Measurements from ENCODE around the gene SIM2.

The SIM2 gene

GRCh38 chr21:36706482-36706852, 7.6 kb downstream of the SIM2 start:
- TF ChIP-seq POLR2AphosphoS5 (IDR thresholded peaks at IDR 0.05; ENCODE audit: borderline replicate concordance, low read depth, low read length) (no peak), EZH2 (IDR thresholded peaks at IDR 0.05) (no peak), FOXP2 (optimal IDR thresholded peaks at IDR 0.05; ENCODE audit: control extremely low read depth, extremely low read length, insufficient read depth) (no peak)
- Histone ChIP-seq H3K27ac (no peak overlapping the region), H3K36me3 (ENCODE audit: insufficient read depth, low read length) (no peaks in the 10 kb centered on the region), H3K4me3 (no peak overlapping the region), H3K9ac (ENCODE audit: insufficient read length) (no peak overlapping the region), H3K9me3 (ENCODE audit: low read depth, low read length) (no peaks in the 10 kb centered on the region)
- no peak for DNase-seq (ENCODE audit: low read depth, low spot score)

GRCh38 chr21:36706951-36707762, 8.2 kb downstream of the SIM2 start:
- no peak for DNase-seq (ENCODE audit: low read depth, low spot score)

GRCh38 chr21:36707763-36708285, 8.9 kb downstream of the SIM2 start:
- Histone ChIP-seq H3K9me3 (ENCODE audit: low read depth, low read length) (no peaks in the 10 kb centered on the region), H3K4me3 (no peak overlapping the region), H3K27ac (no peak overlapping the region), H3K9ac (ENCODE audit: insufficient read length) (no peak overlapping the region), H3K36me3 (ENCODE audit: insufficient read depth, low read length) (no peaks in the 10 kb centered on the region)
- no peak for DNase-seq (ENCODE audit: low read depth, low spot score)
- TF ChIP-seq EZH2 (IDR thresholded peaks at IDR 0.05), result no peak
- no peak for TF ChIP-seq FOXP2 (optimal IDR thresholded peaks at IDR 0.05; ENCODE audit: control extremely low read depth, extremely low read length, insufficient read depth)
- no peak for TF ChIP-seq POLR2AphosphoS5 (IDR thresholded peaks at IDR 0.05; ENCODE audit: borderline replicate concordance, low read depth, low read length)

More at GRCh38 chr21:36706951-36707762, 8.2 kb downstream of the SIM2 start:
- H3K9ac ChIP-seq (ENCODE audit: insufficient read length), result no peak overlapping the region
- no peak overlapping the region for H3K27ac ChIP-seq
- no peak overlapping the region for H3K4me3 ChIP-seq
- H3K9me3 ChIP-seq (ENCODE audit: low read depth, low read length), result no peaks in the 10 kb centered on the region
- TF ChIP-seq EZH2 (IDR thresholded peaks at IDR 0.05) (no peak), POLR2AphosphoS5 (IDR thresholded peaks at IDR 0.05; ENCODE audit: borderline replicate concordance, low read depth, low read length) (no peak), FOXP2 (optimal IDR thresholded peaks at IDR 0.05; ENCODE audit: control extremely low read depth, extremely low read length, insufficient read depth) (no peak)
- no peaks in the 10 kb centered on the region for H3K36me3 ChIP-seq (ENCODE audit: insufficient read depth, low read length)

GRCh38 chr21:36708286-36709029, 9.5 kb downstream of the SIM2 start:
- Histone ChIP-seq H3K36me3 (ENCODE audit: insufficient read depth, low read length) (no peaks in the 10 kb centered on the region), H3K4me3 (no peak overlapping the region), H3K27ac (no peak overlapping the region), H3K9ac (ENCODE audit: insufficient read length) (no peak overlapping the region), H3K9me3 (ENCODE audit: low read depth, low read length) (no peaks in the 10 kb centered on the region)
- TF ChIP-seq EZH2 (IDR thresholded peaks at IDR 0.05) (no peak), FOXP2 (optimal IDR thresholded peaks at IDR 0.05; ENCODE audit: control extremely low read depth, extremely low read length, insufficient read depth) (no peak), POLR2AphosphoS5 (IDR thresholded peaks at IDR 0.05; ENCODE audit: borderline replicate concordance, low read depth, low read length) (no peak)
- no peak for DNase-seq (ENCODE audit: low read depth, low spot score)

- TF ChIP-seq FOXP2 (optimal IDR thresholded peaks at IDR 0.05; ENCODE audit: control extremely low read depth, extremely low read length, insufficient read depth) (no peak), EZH2 (IDR thresholded peaks at IDR 0.05) (no peak), POLR2AphosphoS5 (IDR thresholded peaks at IDR 0.05; ENCODE audit: borderline replicate concordance, low read depth, low read length) (no peak)
- no peak for DNase-seq (ENCODE audit: low read depth, low spot score)
- Histone ChIP-seq H3K9ac (ENCODE audit: insufficient read length) (no peak overlapping the region), H3K9me3 (ENCODE audit: low read depth, low read length) (no peaks in the 10 kb centered on the region), H3K27ac (no peak overlapping the region), H3K36me3 (ENCODE audit: insufficient read depth, low read length) (no peaks in the 10 kb centered on the region), H3K4me3 (no peak overlapping the region)
These were observed 10.3 kb downstream of the SIM2 start for GRCh38 chr21:36709030-36709867.

GRCh38 chr21:36709868-36710728, 11.2 kb downstream of the SIM2 start:
- no peak for DNase-seq (ENCODE audit: low read depth, low spot score)
- Histone ChIP-seq H3K9ac (ENCODE audit: insufficient read length) (no peak overlapping the region), H3K9me3 (ENCODE audit: low read depth, low read length) (no peaks in the 10 kb centered on the region), H3K36me3 (ENCODE audit: insufficient read depth, low read length) (no peaks in the 10 kb centered on the region), H3K4me3 (no peak overlapping the region), H3K27ac (no peak overlapping the region)
- TF ChIP-seq EZH2 (IDR thresholded peaks at IDR 0.05) (no peak), POLR2AphosphoS5 (IDR thresholded peaks at IDR 0.05; ENCODE audit: borderline replicate concordance, low read depth, low read length) (no peak), FOXP2 (optimal IDR thresholded peaks at IDR 0.05; ENCODE audit: control extremely low read depth, extremely low read length, insufficient read depth) (no peak)

- no peak for DNase-seq (ENCODE audit: low read depth, low spot score)
- Histone ChIP-seq H3K27ac (no peak overlapping the region), H3K36me3 (ENCODE audit: insufficient read depth, low read length) (no peaks in the 10 kb centered on the region), H3K9ac (ENCODE audit: insufficient read length) (no peak overlapping the region), H3K4me3 (no peak overlapping the region), H3K9me3 (ENCODE audit: low read depth, low read length) (no peaks in the 10 kb centered on the region)
- TF ChIP-seq EZH2 (IDR thresholded peaks at IDR 0.05) (no peak), FOXP2 (optimal IDR thresholded peaks at IDR 0.05; ENCODE audit: control extremely low read depth, extremely low read length, insufficient read depth) (no peak), POLR2AphosphoS5 (IDR thresholded peaks at IDR 0.05; ENCODE audit: borderline replicate concordance, low read depth, low read length) (no peak)
These were observed 11.8 kb downstream of the SIM2 start for GRCh38 chr21:36710729-36711048.

Measured in SK-N-MC (cell line).